MV-4-11 (cell line): ENCODE measurements around the gene MAPK7.
"Not testable (repeated sequence)": the region's sequence is repeated elsewhere in the genome, so short reads cannot be mapped to it uniquely, and the experiment has no call there.

Source experiments
- DNase-seq: peaks from one replicate; lab custom pipeline; 2025; lab: John Stamatoyannopoulos, UW

MAPK7 gene

DNA sequence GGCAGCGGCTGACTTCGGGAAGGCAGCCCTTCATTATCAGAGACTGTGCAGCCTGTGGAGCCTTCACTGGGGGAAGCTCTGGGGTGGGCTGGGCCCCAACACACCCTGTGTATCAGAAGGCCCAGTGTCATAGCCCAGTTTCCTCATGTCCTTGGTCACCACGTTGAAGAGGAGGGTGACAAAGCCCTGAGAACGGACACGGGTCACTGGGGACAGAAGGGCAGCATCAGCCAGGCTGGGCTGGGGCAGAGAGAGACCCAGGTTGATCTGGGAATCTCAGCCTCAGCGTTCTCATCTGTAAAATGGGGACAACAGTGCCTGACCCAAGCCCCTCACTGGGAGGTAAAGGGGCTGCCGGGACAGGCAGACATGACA is 35.1 kb upstream of the MAPK7 start:
- no peak for DNase-seq

DNA sequence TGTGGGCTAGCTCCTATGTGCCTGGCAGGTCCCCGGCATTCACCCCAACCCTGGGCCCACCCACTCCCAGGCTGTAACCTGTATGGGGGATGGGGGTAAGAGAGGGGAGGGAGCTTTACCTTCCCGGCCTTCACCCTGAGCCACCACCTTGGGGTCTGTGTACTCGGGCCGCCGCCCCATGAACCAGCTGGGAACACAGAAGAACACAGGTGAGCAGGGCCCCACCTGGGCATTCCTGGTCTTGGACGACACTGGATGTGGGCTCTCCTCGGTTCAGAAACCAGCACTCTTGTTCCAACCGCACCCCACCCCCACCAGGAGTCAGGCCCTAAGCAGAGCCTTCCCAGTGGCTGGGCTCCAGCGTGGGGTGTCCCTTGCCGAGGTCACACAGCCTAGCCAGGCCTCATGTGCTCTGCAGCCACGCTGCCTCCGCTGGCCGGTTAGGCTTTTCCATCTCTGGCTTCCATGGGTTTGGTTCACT is 34.6 kb upstream of the MAPK7 start:
- no peak for DNase-seq

DNA sequence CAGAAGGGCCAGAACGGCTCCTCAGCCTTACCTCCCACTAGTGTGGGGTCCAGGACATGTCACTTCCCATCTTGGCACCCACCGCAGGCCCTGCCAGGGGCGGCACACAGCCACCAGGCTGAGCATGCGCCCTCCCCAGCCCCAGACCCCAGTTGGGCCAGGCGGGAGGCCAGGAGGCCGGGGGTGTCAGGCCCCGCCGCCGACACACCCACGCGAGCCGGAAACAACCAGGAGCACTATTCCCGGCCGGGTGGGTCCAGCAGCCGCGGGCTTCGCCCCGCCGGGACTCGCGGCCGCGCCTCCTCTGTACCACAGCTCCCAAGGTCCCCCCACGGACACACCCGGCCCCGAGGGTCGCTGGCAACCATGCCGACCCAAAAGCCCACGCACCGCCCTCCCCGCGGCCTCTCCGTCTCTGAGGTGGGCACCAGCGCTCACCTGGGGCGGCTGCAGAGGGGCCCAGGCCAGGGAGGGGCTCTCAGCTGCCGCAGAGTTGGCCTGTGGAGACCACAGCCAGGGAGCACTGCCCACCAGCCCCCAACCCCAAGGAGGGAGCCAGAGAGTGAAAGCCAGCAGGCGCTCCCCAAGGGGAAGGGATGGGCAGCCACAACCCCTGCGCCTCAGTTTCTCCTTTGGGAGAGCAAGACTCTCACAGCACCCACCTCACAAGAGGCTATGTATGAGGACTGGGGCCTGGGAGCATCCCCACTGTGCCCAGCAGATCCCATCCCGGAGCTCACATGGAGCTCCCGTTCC is 33.8 kb upstream of the MAPK7 start:
- no peak for DNase-seq

DNA sequence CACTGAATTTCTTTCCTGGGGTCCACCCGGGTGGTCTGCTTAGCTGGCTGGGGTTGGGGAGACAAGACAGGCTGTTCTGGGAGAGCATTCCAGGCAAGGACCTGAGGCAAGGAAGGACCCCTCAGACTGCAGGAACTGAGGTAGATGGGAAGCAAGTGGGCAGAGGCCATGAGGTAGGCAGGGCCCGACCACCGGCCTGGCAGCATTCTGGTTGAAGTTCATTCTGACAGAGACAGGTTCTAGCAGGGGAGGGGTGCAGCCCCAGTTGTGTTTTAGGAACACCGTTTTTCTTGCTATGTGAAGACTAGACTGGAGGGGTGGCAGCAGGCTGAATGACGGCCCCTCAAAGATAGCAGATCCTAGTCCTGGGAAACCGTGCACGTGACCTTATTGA is 33.2 kb upstream of the MAPK7 start:
- DNase-seq: no peak

DNA sequence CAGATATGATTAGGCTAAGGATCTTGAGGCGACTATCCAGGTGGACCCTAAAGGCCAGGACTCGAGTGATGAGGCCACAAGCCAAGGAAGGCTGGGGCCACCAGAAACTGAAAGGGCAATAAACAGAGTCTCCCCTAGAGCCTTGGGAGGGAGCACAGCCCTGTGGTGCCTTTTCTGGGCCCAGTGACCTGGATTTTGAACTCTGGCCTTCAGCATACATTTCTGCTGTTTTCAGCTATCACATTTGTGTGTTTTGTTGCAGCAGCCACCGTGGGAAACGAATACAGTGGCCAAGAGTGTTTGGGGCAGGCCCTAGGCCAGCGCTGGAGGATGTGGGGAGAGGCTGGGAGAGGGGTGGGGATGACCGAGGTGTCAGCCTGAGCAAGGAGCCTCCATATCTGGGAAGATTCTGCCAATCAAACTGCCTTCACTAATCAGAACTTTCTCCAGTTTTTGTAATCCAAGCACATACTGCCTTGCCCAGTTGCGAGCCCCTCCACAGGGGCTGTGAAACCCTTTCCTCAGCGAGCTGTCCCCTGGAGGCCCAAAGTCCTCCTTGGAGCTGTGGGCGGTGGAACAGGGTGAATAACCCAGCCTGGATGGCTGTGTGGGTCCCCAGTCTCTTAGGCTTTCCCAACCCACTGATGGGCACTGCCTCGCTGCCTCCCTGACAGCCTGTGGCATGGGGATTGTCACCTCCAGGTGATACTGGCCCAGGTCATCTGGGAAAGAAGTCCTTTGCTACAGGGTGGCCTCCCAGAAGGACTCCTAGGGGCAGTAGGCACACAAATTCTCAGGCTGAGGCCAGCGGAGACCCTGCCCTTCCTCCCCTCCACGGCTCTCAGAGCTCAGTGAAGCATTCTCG is 32.6 kb upstream of the MAPK7 start:
- no peak for DNase-seq

DNA sequence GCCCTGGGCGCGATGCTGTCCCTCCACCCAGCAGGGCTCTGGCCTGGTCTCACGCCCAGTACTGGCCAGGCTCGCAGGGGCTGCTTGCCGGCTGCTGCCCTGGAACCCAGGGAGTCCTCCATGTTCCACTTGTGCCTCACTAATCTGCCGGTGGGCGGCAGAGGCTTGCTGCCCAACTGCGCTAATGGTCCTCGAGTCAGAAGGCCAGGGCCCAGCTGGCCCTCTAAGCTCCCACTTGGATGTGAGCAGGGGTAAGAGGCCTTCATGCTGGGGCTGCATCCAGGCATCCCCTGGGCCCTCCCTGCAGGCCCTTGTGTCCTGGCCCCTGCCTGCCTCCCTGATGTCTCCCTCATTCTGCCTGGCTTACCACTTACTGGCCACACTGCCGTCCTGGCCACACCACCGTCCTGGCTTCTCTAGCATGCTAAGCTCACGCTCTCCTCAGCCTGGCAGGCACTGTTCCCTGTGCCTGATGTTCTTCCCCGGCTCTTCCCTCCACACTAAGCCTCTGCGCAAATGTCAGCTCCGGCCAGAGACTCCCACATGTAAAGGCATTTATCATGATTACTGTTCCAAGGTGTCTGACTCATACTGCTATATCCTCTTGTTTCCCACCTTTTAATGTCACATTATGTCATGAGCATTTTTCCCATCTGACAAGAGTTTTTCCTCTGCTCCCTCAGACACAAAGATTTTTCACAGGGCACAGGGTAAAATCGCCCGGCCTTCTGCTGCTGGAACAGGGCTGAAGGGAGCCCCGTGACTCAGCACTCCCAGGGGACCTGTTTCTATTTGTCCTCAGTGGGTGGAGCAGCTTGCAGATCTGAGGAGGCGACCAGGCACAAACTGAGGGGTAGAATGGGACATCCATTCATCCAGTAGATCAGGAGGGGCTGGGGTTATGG is 31.7 kb upstream of the MAPK7 start:
- no peak for DNase-seq

DNA sequence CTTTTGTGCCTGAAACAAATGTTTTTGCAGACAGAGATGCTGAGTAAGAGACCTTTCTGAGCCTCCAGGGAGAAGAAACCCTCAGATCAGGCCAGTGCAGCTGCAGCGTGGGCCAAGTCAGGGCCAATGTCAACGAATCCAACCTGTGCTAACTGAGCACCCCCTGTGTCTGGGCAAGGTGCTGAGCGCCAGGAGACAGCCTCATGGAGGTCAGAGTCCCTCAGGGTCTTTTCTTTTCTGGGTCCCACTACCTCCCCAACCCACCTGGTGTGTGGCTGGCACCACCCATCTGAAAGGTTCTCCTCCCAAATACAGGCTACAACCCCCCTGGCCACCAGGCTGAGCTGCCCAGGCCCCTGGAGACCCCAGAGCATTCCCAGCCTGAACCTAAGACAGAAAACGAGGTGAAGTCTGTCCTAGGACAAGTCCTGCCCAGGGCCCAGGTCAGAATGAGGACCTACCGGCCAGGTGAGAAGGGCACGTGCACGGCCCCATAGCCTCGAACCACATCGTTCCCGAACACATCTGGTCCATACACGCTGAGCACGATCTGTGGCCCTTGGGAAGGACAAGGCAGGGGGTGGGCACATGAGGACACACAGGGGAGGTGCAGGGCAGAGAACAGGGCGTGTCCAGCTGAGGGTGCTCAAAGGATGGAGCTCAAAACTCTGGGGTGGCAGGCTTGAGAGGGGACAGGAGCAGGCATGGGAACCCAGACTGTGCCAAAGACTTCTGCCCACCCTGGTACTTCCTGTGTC is 30.8 kb upstream of the MAPK7 start:
- DNase-seq: no peak

GRCh38 chr17:19348081-19348650 is 30.1 kb upstream of the MAPK7 start:
- DNase-seq: no peak

- DNase-seq: no peak
Observed at GRCh38 chr17:19348806-19349205, 29.5 kb upstream of the MAPK7 start.

DNA sequence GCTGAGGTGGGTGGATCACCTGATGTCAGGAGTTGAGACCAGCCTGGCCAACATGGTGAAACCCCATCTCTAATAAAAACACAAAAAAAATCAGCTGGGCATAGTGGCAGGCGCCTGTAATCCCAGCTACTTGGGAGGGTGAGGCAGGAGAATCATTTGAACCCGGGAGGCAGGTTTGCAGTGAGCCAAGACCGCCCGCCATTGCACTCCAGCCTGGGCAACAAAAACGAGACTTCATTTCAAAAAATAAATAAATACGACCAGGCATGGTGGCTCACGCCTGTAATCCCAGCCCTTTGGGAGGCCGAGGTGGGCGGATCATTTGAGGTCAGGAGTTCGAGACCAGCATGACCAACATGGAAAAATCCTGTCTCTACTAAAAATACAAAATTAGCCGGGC is 24.9 kb upstream of the MAPK7 start:
- DNase-seq: not testable (repeated sequence)

- no peak for DNase-seq
Observed at GRCh38 chr17:19354748-19355147, 23.6 kb upstream of the MAPK7 start.

GRCh38 chr17:19357351-19357750 is 20.9 kb upstream of the MAPK7 start:
- no peak for DNase-seq

DNA sequence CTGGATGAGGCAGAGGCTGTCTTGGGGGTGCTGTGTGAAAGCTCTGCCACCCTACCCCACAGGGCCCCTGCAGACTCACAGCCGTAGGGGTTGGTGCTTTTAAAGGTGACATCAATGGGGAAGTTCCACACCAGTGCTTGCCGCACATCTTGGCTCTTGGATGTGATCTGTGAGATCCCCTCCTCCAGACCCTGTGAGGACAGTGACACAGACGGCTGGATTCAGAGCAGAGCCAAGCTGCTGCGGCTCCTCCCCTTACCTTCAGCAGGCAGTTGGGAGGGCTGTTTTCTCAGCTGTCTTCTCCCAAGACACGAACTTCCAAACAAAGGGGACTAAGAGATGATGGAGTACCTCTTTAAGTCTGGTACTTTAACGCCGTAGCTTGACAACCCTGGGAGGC is 20.5 kb upstream of the MAPK7 start:
- no peak for DNase-seq

GRCh38 chr17:19359151-19359550 is 19.1 kb upstream of the MAPK7 start:
- DNase-seq: no peak

GRCh38 chr17:19359856-19360255 is 18.4 kb upstream of the MAPK7 start:
- DNase-seq: no peak

DNA sequence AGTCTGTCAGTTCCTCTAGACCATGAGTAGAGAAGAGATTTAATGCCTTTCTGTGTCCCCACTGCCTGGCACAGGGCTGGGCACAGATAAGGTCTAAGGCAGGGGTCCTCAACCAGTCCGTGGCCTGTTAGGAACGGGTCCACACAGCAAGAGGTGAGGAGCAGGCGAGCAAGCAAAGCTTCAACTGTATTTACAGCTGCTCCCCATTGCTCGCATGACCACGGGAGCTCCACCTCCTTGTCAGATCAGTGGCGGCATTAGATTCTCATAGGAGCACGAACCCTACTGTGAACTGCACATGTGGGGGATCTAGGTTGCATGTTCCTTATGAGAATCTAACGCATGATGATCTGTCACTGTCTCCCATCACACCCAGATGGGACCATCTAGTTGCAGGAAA is 17.5 kb upstream of the MAPK7 start:
- DNase-seq: no peak

DNA sequence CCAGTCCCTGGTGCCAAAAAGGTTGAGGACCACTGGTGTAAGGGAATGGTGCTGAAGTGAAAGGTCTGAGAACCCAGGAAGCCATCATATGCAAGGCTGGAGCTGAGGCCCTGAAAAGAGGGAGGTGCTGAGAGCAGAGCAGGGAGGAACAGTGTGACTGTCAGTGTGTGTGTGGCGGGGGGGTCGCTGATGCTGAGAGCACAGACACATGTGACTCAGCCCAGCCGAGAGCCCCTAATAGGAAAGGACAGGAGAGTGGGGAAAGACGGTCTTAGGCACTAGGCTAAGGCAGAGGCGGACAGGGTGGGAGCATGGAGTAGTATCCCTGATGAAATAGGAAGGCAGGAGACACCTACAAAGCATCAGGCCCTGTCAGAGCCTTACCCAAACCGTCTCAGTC is 17.0 kb upstream of the MAPK7 start:
- no peak for DNase-seq

- DNase-seq: no peak
Observed at GRCh38 chr17:19361944-19362276, 16.4 kb upstream of the MAPK7 start.

GRCh38 chr17:19362277-19363113 is 15.8 kb upstream of the MAPK7 start, which contains the start of gene B9D1:
Gene B9D1, minus strand, starts transcription at chr17:19362723. Its CDS starts 154 bp downstream, at chr17:19362569.
- DNase-seq: peak; percentile 82

- no peak for DNase-seq
Observed at GRCh38 chr17:19363114-19363438, 15.2 kb upstream of the MAPK7 start.
